Measurements from ENCODE around the gene VRK3.
"Not testable (repeated sequence)": the region's sequence is repeated elsewhere in the genome, so short reads cannot be mapped to it uniquely, and the experiment has no call there.

The VRK3 gene

GRCh38 chr19:49958596-49958995 lies 66.6 kb downstream of the VRK3 start:
- not testable (repeated sequence) for H3K79me2 ChIP-seq (ENCODE audit: insufficient read depth, low read depth); H4K20me1 ChIP-seq (ENCODE audit: insufficient read depth); H3K36me3 ChIP-seq (ENCODE audit: insufficient read depth); H3K4me3 ChIP-seq (IDR thresholded peaks at IDR 0.05; ENCODE audit: insufficient read depth, low read depth, low read length); H2AFZ ChIP-seq (ENCODE audit: low read depth); H3K27ac ChIP-seq; H3K9ac ChIP-seq; H3K4me1 ChIP-seq (ENCODE audit: low read depth, poor library complexity, severe bottlenecking); H3K4me2 ChIP-seq
- H3K27me3 ChIP-seq (ENCODE audit: insufficient read depth, low read depth) = peaks cover 48% of the 10 kb centered on the region

- not testable (repeated sequence) for H3K27ac ChIP-seq; H3K9ac ChIP-seq; H3K4me1 ChIP-seq (ENCODE audit: low read depth, poor library complexity, severe bottlenecking); H3K79me2 ChIP-seq (ENCODE audit: insufficient read depth, low read depth); H3K36me3 ChIP-seq (ENCODE audit: insufficient read depth); H2AFZ ChIP-seq (ENCODE audit: low read depth); H4K20me1 ChIP-seq (ENCODE audit: insufficient read depth); H3K4me2 ChIP-seq; H3K4me3 ChIP-seq (IDR thresholded peaks at IDR 0.05; ENCODE audit: insufficient read depth, low read depth, low read length)
- peaks cover 48% of the 10 kb centered on the region for H3K27me3 ChIP-seq (ENCODE audit: insufficient read depth, low read depth)
Observed at GRCh38 chr19:49958144-49958543, 67.0 kb downstream of the VRK3 start.

- Histone ChIP-seq H3K79me2 (ENCODE audit: insufficient read depth, low read depth) (no peaks in the 10 kb centered on the region), H3K27ac (no peak overlapping the region), H2AFZ (ENCODE audit: low read depth) (no peak overlapping the region), H3K36me3 (ENCODE audit: insufficient read depth) (no peaks in the 10 kb centered on the region), H3K4me1 (ENCODE audit: low read depth, poor library complexity, severe bottlenecking) (no peaks in the 10 kb centered on the region), H3K9ac (no peak overlapping the region), H4K20me1 (ENCODE audit: insufficient read depth) (no peaks in the 10 kb centered on the region), H3K4me3 (IDR thresholded peaks at IDR 0.05; ENCODE audit: insufficient read depth, low read depth, low read length) (no peak overlapping the region), H3K27me3 (ENCODE audit: insufficient read depth, low read depth) (peaks cover 49% of the 10 kb centered on the region), H3K4me2 (no peak overlapping the region)
- no peak for TF ChIP-seq CTCF (conservative IDR thresholded peaks at IDR 0.05; ENCODE audit: low read depth, low read length)
Observed at GRCh38 chr19:49957262-49957915, 67.8 kb downstream of the VRK3 start.

- Histone ChIP-seq H3K27me3 (ENCODE audit: insufficient read depth, low read depth) (peaks cover 37% of the 10 kb centered on the region), H2AFZ (ENCODE audit: low read depth) (no peak overlapping the region), H3K4me2 (no peak overlapping the region), H3K79me2 (ENCODE audit: insufficient read depth, low read depth) (no peaks in the 10 kb centered on the region), H3K9ac (no peak overlapping the region), H4K20me1 (ENCODE audit: insufficient read depth) (no peaks in the 10 kb centered on the region), H3K36me3 (ENCODE audit: insufficient read depth) (no peaks in the 10 kb centered on the region), H3K4me1 (ENCODE audit: low read depth, poor library complexity, severe bottlenecking) (no peaks in the 10 kb centered on the region), H3K4me3 (IDR thresholded peaks at IDR 0.05; ENCODE audit: insufficient read depth, low read depth, low read length) (no peak overlapping the region), H3K27ac (no peak overlapping the region)
- TF ChIP-seq CTCF (conservative IDR thresholded peaks at IDR 0.05; ENCODE audit: low read depth, low read length) = no peak
Observed at GRCh38 chr19:49956115-49956495, 69.1 kb downstream of the VRK3 start.

GRCh38 chr19:49954933-49955332 lies 70.2 kb downstream of the VRK3 start:
- Histone ChIP-seq H2AFZ (ENCODE audit: low read depth) (no peak overlapping the region), H3K27me3 (ENCODE audit: insufficient read depth, low read depth) (peaks cover 36% of the 10 kb centered on the region), H3K9ac (no peak overlapping the region), H3K36me3 (ENCODE audit: insufficient read depth) (no peaks in the 10 kb centered on the region), H3K4me1 (ENCODE audit: low read depth, poor library complexity, severe bottlenecking) (no peaks in the 10 kb centered on the region), H3K79me2 (ENCODE audit: insufficient read depth, low read depth) (no peaks in the 10 kb centered on the region), H3K27ac (no peak overlapping the region), H3K4me2 (no peak overlapping the region), H3K4me3 (IDR thresholded peaks at IDR 0.05; ENCODE audit: insufficient read depth, low read depth, low read length) (no peak overlapping the region), H4K20me1 (ENCODE audit: insufficient read depth) (no peaks in the 10 kb centered on the region)
- TF ChIP-seq CTCF (conservative IDR thresholded peaks at IDR 0.05; ENCODE audit: low read depth, low read length) = no peak
